ENCODE measurements around the gene HIPK3.
"Not testable (repeated sequence)": the region's sequence is repeated elsewhere in the genome, so short reads cannot be mapped to it uniquely, and the experiment has no call there.

Gene HIPK3

DNA sequence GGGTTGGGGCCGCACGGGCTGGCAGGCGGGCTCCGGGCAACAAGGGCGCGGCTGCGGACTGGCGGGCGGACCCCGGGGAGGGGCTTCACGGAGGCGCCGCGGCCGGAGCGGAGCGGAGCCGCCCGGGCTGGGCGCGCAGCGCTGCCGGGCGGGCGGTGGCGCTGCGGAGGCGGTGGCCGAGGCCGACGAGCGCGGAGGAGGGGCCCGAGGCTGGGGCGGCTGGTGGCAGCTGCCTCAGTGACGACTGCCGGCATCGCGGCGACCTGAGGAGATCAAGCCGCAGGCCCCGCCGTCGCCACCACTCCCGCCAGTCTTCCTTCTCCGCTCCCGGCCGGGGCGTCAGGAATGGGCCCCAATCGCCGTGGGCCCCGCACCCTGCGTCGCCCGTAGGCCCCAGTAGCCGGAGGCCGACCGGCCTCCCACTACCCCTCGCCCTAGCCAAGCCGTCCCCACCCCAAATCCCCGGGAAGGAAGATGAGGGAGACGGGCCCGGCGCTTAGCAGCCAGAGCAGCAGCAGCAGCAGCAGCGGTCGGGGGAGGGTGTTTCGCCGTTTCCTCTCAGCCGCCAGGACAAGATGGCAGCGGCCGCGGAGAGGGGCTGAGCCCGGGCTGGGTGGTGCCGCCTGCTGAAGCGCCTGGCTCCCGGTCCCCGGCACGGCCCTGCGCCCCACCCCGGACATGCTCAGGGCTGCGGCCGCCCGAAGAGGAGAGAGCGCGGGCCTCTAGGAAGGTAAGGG, at the start of gene HIPK3:
Gene HIPK3 (plus strand): TSS at position 222 of the 737 bp plus-strand sequence.
- peak; percentile 66 to 73 for DNase-seq (ENCODE audit: extremely low read depth in 1 of 2, low read depth in 1 of 2)

DNA sequence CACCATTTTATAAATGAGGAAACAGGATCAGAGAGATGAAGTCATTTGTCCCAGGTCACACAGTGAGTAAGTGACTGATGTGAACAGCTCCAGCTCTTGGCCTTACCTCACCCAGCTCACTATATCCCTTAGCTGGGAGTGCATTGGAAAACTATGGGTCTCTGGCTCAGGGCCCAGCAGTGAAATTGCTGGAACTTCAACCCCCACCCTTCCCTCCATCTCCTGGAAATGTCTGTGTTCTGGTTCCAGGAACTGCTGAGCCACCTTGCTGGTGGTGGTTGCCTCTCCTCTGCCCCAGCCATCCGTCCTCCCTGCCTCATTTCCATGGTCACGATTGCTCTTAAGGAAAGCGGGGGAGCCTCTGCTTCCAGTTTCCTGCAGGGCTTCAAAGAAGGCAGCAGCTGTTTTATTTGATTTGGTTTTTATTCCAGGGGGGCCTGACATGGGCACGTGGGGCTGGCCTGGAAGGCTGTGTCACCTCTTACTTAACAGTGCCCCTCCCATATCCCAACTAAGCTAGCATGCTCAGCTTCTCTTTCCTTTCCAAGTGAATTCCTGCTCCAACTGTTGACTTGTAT, 49.7 kb upstream of the HIPK3 start:
- no peak for DNase-seq (ENCODE audit: extremely low read depth in 1 of 2, low read depth in 1 of 2)

DNA sequence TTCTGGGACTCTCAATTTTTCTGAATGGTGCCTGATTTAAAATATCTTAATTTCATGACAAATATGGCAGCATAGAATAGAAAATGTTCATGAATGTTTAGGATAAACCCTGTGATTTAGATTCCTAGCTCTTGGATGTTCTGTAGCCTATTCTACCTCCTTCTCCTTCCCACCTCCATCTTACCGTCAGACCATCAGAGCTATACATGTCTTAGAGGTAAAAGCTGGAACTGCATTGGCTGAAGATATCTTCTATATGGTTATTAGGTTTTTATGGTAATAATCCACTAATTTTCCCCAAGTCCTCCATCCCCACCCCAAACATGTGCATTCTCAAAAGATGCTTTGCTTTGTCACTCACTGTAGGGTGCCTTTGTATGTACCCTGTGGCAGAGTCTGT, 49.0 kb upstream of the HIPK3 start:
- no peak for DNase-seq (ENCODE audit: extremely low read depth in 1 of 2, low read depth in 1 of 2)

DNA sequence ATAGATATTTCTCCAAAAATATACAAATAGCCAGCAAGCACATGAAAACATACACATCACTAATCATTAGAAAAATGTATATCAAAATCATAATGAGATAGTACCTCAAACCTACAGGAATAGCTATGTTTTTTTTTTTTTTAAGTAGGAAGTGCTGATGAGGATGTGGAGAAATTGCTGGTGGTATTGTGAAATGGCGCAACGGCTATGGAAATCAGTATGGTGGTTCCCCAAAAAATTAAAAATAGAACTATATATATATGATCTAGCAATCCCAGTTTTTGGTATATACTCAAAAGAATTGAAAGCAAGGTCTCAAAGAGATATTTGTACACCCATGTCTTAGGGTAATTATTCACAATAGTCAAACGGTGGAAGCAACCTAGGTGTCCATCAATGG, 46.0 kb upstream of the HIPK3 start:
- no peak for DNase-seq (ENCODE audit: extremely low read depth in 1 of 2, low read depth in 1 of 2)

DNA sequence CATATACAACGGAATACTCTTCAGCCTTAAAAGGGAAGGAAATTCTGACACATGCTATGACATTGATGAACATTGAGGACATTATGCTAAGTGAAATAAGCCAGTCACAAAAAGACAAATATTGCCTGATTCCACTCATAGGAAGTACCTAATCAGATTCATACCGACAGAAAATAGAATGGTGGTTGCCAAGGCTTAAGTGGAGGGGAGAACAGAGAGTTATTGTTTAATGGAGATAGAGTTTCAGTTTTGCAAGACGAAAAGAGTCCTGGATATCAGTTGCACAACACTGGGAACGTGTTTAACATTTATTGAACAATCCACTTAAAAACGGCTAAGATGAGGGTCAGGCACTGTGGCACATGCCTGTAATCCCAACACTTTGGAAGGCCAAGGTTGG, 45.6 kb upstream of the HIPK3 start:
- no peak for DNase-seq (ENCODE audit: extremely low read depth in 1 of 2, low read depth in 1 of 2)

GRCh38 chr11:33214187-33214586, 43.0 kb upstream of the HIPK3 start:
- no peak for DNase-seq (ENCODE audit: extremely low read depth in 1 of 2, low read depth in 1 of 2)

DNA sequence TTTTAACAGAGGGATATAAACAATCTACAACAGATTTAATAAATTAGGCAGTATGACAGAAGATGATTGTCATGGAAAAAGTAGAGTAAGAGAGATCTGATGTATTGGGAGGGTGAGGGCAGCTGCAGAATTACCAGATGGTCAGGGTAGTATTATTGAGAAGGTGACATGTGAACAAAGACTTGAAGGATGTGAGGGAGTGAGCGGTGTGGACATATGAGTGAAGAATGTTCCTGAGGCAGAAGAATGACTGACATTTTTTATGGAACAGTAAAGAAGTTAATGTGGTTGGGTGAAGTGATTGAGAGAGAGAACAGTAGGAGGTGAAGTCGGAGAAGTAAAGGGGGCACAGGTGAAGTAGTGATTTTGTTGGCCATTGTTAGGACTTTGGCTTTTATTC, 42.4 kb upstream of the HIPK3 start:
- no peak for DNase-seq (ENCODE audit: extremely low read depth in 1 of 2, low read depth in 1 of 2)

GRCh38 chr11:33216676-33217075, 40.5 kb upstream of the HIPK3 start:
- DNase-seq (ENCODE audit: extremely low read depth in 1 of 2, low read depth in 1 of 2): not testable (repeated sequence)

GRCh38 chr11:33222052-33222750, 35.0 kb upstream of the HIPK3 start:
- DNase-seq (ENCODE audit: extremely low read depth in 1 of 2, low read depth in 1 of 2): no peak

- DNase-seq (ENCODE audit: extremely low read depth in 1 of 2, low read depth in 1 of 2): no peak
These were observed 31.8 kb upstream of the HIPK3 start for GRCh38 chr11:33225371-33225770.

DNA sequence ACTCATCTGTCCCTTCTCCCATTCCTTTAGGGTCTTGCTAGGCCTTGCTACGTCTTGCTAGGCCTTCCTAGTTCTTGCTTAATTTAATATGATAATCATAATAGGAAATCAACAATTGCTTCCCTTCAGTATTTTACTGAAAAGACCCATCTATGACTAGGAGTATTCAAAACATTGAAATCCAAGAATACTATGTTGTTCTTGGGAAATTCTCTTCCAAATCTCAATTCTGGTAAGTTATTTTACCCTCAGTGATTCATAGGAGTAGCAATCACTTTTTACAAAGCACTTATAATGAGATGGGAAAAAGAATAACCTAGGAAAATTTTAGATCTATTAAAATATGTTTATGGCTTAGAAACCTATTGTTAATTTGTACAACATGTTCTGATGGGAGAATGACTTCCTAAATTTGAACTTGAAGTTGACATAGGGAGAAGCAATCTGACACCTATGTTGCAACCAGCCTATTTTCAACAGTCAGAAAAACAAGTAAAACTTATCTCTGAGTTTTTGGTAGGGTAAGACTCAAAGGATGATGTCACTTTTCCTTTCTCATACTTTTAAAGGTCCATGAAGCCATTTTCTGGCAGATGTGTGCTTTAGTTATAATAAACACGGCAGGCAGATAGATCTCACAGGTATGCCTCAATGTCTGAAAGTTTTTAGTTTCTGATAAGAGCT, 29.5 kb upstream of the HIPK3 start:
- no peak for DNase-seq (ENCODE audit: extremely low read depth in 1 of 2, low read depth in 1 of 2)

DNA sequence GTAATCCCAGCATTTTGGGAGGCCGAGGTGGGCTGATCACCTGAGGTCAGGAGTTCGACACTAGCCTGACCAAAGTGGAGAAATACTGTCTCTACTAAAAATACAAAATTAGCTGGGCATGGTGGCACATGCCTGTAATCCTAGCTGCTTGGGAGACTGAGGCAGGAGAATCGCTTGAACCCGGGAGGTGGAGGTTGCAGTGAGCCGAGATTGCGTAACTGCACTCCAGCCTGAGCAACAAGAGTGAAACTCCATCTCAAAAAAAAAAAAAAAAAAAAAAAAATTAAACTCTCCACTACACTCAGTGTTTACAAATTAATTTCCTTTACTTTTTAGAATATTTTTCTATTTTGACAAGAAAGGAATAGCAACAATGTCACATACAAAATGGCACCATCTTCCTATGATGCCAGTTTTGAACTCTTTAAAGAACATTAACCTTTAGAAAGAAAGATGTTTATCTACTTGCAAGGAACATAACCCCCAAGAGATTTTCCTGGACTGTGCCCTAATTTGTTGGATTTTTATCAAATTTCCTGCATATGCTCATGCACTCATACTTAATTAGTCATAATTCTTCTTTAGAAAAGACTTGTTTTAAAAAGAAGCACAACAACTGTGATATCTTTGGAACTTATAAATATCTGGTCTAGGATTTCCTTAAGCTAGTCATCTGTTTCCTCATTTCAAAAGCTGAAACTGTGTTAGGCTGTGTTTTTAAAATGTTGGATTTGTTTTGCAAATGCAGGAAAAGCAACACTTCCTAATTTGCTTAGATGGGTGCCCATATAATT, 22.6 kb upstream of the HIPK3 start:
- no peak for DNase-seq (ENCODE audit: extremely low read depth in 1 of 2, low read depth in 1 of 2)

DNA sequence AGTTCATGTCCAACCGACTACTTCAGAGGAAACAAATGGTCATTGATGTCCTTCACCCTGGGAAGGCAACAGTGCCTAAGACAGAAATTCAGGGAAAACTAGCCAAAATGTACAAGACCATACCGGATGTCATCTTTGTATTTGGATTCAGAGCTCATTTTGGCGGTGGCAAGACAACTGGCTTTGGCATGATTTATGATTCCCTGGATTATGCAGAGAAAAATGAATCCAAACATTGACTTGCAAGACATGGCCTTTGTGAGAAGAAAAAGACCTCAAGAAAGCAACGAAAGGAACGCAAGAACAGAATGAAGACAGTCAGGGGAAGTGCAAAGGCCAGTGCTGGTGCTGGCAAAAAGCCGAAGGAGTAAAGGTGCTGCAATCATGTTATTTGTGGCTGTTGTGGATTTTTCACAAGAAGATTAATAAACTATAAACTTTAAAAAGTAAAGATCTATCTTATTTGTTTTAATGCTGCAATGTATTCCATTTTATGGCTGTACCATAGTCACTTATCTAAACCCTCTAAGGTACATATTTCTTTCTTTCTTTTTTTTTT, 20.1 kb upstream of the HIPK3 start:
- no peak for DNase-seq (ENCODE audit: extremely low read depth in 1 of 2, low read depth in 1 of 2)

DNA sequence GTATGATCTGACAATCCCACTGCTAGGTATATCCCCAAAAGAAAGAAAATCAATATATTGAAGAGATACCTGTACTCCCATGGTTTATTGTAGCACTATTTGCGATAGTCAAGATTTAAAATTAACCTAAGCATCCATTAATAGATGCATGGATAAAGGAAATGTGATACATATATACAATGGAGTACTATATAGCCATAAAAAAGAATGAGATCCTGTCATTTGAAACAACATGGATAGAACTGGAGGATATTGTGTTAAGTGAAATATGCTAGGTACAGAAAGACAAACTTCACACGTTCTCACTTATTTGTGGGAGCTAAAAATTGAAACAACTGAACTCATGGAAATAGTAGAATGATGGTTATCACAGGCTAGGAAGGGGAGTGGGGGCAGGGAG, 14.6 kb upstream of the HIPK3 start:
- no peak for DNase-seq (ENCODE audit: extremely low read depth in 1 of 2, low read depth in 1 of 2)

DNA sequence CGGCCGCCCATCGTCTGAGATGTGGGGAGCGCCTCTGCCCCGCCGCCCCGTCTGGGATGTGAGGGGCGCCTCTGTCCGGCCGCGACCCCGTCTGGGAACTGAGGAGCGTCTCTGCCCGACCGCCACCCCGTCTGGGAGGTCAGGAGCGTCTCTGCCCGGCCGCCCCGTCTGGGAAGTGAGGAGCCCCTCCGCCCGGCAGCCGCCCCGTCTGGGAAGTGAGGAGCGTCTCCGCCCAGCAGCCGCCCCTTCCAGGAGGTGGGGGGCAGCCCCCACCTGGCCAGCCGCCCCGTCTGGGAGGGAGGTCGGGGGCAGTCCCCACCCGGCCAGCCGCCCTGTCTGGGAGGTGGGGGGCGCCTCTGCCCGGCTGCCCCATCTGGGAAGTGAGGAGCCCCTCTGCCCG, 13.5 kb upstream of the HIPK3 start:
- not testable (repeated sequence) for DNase-seq (ENCODE audit: extremely low read depth in 1 of 2, low read depth in 1 of 2)

GRCh38 chr11:33248416-33248971, 8.7 kb upstream of the HIPK3 start:
- DNase-seq (ENCODE audit: extremely low read depth in 1 of 2, low read depth in 1 of 2): no peak

DNA sequence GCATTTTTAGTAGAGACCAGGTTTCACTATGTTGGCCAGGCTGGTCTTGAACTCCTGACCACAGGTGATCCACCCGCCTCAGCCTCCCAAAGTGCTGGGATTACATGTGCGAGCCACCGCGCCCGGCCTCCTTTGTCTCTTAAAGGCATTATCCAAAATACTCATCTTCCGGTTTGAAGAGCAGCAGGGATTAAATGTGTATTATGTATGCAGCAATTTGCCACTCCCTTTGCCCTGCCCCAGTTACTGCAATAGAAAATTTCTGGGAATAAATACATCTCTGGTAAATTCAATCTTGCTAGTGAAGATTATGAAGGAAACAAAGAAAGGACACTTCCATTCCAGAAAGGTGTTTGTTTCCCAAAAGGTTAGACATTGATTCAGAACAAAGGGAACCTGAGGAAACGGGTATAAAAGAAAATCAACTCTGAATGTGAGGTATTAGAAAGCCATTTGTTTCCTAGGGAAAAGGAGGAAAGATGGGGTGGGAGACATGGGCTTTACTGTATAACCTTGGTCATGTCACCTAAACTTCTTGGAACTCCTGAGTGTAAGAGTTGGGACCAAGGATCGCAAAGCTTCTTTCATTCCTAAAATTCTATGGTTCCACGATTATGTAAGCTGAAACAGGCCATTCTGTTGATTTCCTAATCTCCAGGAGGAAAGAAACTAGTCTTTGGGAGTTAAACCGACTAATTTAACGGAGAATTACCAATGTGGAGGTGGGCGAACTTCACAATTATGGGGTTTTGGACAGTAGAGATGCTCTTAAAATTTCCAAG, 959 bp upstream of the HIPK3 start:
- no peak for DNase-seq (ENCODE audit: extremely low read depth in 1 of 2, low read depth in 1 of 2)

DNA sequence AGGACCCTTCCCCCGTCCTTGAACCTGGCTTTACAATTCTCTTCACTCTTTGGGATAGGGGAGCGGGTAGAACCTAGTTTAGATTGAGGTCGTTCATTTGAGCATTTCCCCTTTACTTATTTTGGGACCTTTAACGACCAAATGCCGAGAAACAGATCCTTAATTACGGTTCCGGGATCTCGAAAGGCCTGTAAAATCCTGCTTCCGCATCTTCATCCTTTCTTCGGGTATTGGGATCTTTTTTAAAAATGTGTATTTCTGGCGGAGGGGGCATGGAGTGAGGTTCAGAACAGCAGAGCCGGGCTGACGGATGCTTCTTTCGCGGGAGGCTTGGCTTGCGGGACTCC, 395 bp upstream of the HIPK3 start:
- DNase-seq (ENCODE audit: extremely low read depth in 1 of 2, low read depth in 1 of 2): no peak

DNA sequence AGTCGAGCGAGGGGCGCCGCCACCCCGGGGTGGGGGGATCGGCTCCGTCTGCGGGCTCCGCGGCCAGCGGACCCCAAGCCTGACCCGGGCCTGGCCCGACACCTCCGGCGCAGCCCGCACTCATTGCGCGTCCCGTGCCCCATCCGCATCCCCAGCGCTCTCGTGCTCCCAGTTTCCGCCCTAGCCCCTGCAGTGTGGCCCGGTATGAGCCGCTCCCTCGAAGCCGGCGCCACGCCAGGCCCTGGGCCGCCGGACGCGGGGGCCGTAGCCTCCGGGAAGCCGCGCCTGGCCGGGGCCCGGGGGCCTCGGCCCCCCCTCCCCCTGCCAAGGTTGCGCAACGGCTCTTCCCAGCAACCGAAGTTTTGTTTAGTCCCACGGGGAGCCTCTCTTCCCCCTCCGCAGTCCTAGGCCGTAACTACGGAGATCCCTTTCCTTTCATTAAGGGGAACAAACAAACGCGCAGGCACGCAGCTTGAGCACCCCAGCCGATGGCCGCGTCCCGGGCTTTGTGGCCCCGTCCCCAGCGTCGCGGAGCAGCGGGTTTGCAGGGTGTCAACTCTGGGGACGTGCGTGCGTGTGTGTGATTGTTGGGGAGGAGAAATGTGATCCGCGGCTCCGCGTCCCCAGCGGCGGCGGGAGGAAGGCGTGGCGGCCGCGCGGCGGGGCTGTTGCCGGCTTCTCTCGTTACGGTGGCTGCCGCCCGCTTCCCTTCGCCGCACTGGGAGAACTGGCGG, 883 bp downstream of the HIPK3 start:
- peak; percentile 43 to 51 for DNase-seq (ENCODE audit: extremely low read depth in 1 of 2, low read depth in 1 of 2)

All from stimulated activated CD8-positive, alpha-beta memory T cell treated with anti-CD3 and anti-CD28 coated beads, Interleukin-7, amount 100 ng/mL, for 48 hours (primary cell).